AG04450 (cell line): ENCODE results near the gene SOX21. TPM values are rescaled to one million over a fixed set of nuclear protein-coding genes. Genes with fewer than 3 reads are reported as not detected.

Source experiments
- CTCF ChIA-PET: fragments of 300-600, 350-600 bp; formaldehyde crosslinking; extraction: SDS; loops from one replicate; lab custom pipeline; 2022; ENCODE audit warnings: antibody characterized with exemption, inconsistent platforms; lab: Charles Lee
- POLR2A ChIA-PET: fragments of 350-600 bp; formaldehyde crosslinking; extraction: SDS; loops from one replicate; lab custom pipeline; 2021; ENCODE audit warnings: antibody characterized with exemption, inconsistent platforms; lab: Yijun Ruan, JAX
- DNase-seq: peaks from one replicate; pipeline ENCODE4 v3.0.0-alpha.2; 2011; ENCODE audit warnings: low read depth, low spot score
- H3K27ac ChIP-seq: one replicate; pipeline ENCODE4 v1.5.1; 2012; ENCODE audit warnings: low read depth, low read length, control low read depth
- H3K27me3 ChIP-seq: one replicate; pipeline ENCODE4 v1.6.0; 2012; ENCODE audit warnings: low read length; ENCODE audit not compliant: control insufficient read depth, insufficient read depth
- H3K4me3 ChIP-seq: 2 replicates; pipeline ENCODE4 v1.5.1; 2011; ENCODE audit warnings: mild to moderate bottlenecking, low read depth, low read length, control low read depth
- H3K9me3 ChIP-seq: 2 replicates; pipeline ENCODE4 v1.5.1; 2012; ENCODE audit warnings: low read length; ENCODE audit not compliant: control insufficient read depth, insufficient read depth
- polyA plus RNA-seq: library from polyadenylated mRNA; depleted of rRNA; stranded (reverse); fragments of >200 nt; gene quantifications from 2 replicates; pipeline ENCODE4 v1.2.3, GENCODE V29; 2011; rRNA removed
- small RNA-seq: library from RNA; depleted of rRNA; stranded (forward); fragments of <200 nt; gene quantifications from one replicate; pipeline ENCODE3, GENCODE V24; 2012; ENCODE audit warnings: low read depth; ENCODE audit not compliant: insufficient read length
- TF ChIP-seq, protein P1 (sequence below): IDR thresholded peaks from 2 replicates; pipeline ENCODE4 v1.5.1; 2011; ENCODE audit warnings: low read depth, low read length, control low read depth, inconsistent platforms

The SOX21 gene
- polyA plus RNA-seq, 1 experiment, result not detected

DNA sequence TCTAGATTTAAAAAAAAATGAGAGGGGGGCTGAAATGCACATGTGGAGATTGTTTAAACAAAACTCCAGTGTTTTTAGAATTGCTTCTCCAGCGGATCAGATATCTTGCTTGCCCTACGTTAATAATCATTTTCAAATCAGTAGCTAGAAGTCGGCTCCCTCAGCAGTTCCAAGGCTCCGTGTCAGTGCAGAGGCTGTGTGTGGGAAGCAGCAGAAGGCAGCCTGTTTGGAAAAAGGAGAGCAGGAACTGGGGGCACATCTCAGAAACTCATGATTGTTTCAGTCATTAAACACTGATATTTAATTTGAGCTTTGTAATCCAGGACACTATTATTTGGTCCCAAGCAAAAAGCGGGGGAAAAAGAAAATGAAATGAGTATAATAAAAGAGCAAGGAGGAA, 50.9 kb downstream of the SOX21 start:
- peaks cover 41% of the 10 kb centered on the region for H3K27me3 ChIP-seq
- no peak overlapping the region for H3K4me3 ChIP-seq
- TF ChIP-seq, protein P1, sequence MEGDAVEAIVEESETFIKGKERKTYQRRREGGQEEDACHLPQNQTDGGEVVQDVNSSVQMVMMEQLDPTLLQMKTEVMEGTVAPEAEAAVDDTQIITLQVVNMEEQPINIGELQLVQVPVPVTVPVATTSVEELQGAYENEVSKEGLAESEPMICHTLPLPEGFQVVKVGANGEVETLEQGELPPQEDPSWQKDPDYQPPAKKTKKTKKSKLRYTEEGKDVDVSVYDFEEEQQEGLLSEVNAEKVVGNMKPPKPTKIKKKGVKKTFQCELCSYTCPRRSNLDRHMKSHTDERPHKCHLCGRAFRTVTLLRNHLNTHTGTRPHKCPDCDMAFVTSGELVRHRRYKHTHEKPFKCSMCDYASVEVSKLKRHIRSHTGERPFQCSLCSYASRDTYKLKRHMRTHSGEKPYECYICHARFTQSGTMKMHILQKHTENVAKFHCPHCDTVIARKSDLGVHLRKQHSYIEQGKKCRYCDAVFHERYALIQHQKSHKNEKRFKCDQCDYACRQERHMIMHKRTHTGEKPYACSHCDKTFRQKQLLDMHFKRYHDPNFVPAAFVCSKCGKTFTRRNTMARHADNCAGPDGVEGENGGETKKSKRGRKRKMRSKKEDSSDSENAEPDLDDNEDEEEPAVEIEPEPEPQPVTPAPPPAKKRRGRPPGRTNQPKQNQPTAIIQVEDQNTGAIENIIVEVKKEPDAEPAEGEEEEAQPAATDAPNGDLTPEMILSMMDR, result no peak
- no peak for DNase-seq
- H3K9me3 ChIP-seq, result no peaks in the 10 kb centered on the region
- ChIA-PET POLR2A (interaction anchor here (0.7 kb wide), 1 partner anchor 1015 kb away, joined by 4 read pairs; no protein-coding TSS in a partner anchor), CTCF (interaction anchor here (0.6 to 3.5 kb wide), 15 partner anchors 9 to 1721 kb away, joined by 3 to 35 read pairs (median 6); no protein-coding TSS in a partner anchor)
- no peak overlapping the region for H3K27ac ChIP-seq

DNA sequence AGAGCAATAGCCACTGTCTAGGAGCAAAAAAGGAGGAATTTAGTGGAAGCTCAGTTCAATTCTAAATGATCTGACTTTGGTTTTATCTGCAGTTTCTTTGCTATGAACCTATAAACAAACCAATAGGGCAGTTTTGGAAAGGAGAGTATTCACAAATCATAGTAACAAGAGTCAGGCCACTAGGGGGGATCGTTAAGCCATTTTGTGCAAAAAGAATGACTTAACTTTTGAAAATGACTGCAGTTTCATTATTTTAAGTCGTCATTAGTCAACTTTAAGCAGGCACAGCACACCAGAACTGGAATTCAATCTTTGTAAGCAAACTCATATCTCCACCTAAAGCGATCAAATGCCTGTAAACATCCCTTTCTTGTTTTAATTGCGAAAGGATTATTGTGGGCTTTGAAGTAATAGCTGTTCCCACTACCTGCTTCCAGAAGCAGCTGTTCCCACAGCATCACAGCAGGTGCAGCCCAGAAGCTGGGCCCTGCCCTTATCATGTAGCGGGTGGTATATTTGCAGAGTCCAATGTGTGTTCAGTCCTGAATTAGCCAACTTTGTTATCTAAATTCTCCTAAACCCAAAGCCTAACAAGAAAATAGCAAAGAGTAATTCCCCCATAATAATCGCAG, 51.5 kb downstream of the SOX21 start:
- ChIA-PET POLR2A (interaction anchor here (0.6 kb wide), 1 partner anchor 469 kb away, joined by 3 read pairs; no protein-coding TSS in a partner anchor), CTCF (interaction anchor here (0.7 to 3.5 kb wide), 17 partner anchors 9 to 819 kb away, joined by 3 to 35 read pairs (median 4); no protein-coding TSS in a partner anchor)
- H3K27me3 ChIP-seq, result peaks cover 35% of the 10 kb centered on the region
- no peaks in the 10 kb centered on the region for H3K9me3 ChIP-seq
- TF ChIP-seq, protein P1, result peak; percentile 57
- H3K4me3 ChIP-seq, result no peak overlapping the region
- H3K27ac ChIP-seq, result no peak overlapping the region
- DNase-seq, result no peak

Small RNA genes lying within 50 kb of the gene (small RNA-seq; reads per million reads assigned to genes)
- gene RN7SL585P, result not detected

Other genes with a start within 250 kb of the SOX21 start
- not detected in 2 replicates for gene DCT, start 232.9 kb downstream of the SOX21 start, polyA plus RNA-seq
- 14.7 and 21.7 TPM in 2 replicates for gene TGDS, start 116.4 kb downstream of the SOX21 start, polyA plus RNA-seq
- gene GPR180, start 110.7 kb downstream of the SOX21 start, polyA plus RNA-seq, result 5.8 and 8.6 TPM in 2 replicates